Natural killer cell (primary cell): ENCODE measurements around the gene PNLIPRP2. TPM values are rescaled to one million over a fixed set of nuclear protein-coding genes. Genes with fewer than 3 reads are reported as not detected.

ENCODE experiments used
- ATAC-seq, 3 donors: fragments of 150-1000 bp in 2 of 3; fragments of 200-7000 bp in 1 of 3; cut with Tn5 transposase; 1 replicate in 1 of 3; 2 replicates in 2 of 3; pipeline ENCODE4 v1.10.0; 2021; ENCODE audit warnings: mild to moderate bottlenecking in 2 of 3, moderate library complexity in 2 of 3
- DNase-seq, 2 donors: peaks; one replicate each; pipeline versions ENCODE4 v3.0.0 to v3.0.0-alpha.2; 2013 to 2021; ENCODE audit warnings: mixed read lengths in 1 of 2
- H3K27ac ChIP-seq: one replicate; pipeline ENCODE4 v1.5.1; 2013; ENCODE audit warnings: mild to moderate bottlenecking, low read length
- H3K27me3 ChIP-seq: one replicate; pipeline ENCODE4 v1.6.1; 2013; ENCODE audit warnings: low read length; ENCODE audit not compliant: control insufficient read depth, insufficient read depth
- H3K36me3 ChIP-seq: one replicate; pipeline ENCODE4 v1.6.1; 2013; ENCODE audit warnings: low read length; ENCODE audit not compliant: control insufficient read depth, insufficient read depth
- H3K4me1 ChIP-seq: one replicate; pipeline ENCODE4 v1.6.1; 2013; ENCODE audit warnings: low read length; ENCODE audit not compliant: control insufficient read depth, insufficient read depth
- H3K4me3 ChIP-seq: one replicate; pipeline ENCODE4 v1.5.1; 2013; ENCODE audit warnings: low read length
- H3K9me3 ChIP-seq: one replicate; pipeline ENCODE4 v1.6.1; 2013; ENCODE audit warnings: low read length; ENCODE audit not compliant: control insufficient read depth, insufficient read depth
- H3K27ac Mint-ChIP-seq, 2 donors: one replicate each; pipeline ENCODE4 v1.8.0; 2022; ENCODE audit warnings: mild to moderate bottlenecking in 2 of 2, mixed read lengths in 2 of 2, moderate library complexity in 1 of 2
- H3K27me3 Mint-ChIP-seq, 2 donors: one replicate each; pipeline ENCODE4 v1.8.0; 2022; ENCODE audit warnings: low read depth in 2 of 2, mixed read lengths in 2 of 2
- H3K36me3 Mint-ChIP-seq: one replicate; pipeline ENCODE4 v1.8.0; 2022; ENCODE audit warnings: mixed read lengths
- H3K4me1 Mint-ChIP-seq, 2 donors: one replicate each; pipeline ENCODE4 v1.8.0; 2022; ENCODE audit warnings: mixed read lengths in 2 of 2
- H3K4me3 Mint-ChIP-seq: one replicate; pipeline ENCODE4 v1.8.0; 2022; ENCODE audit warnings: mild to moderate bottlenecking, moderate library complexity, mixed read lengths
- H3K9me3 Mint-ChIP-seq, 2 donors: one replicate each; pipeline ENCODE4 v1.8.0; 2022; ENCODE audit warnings: mixed read lengths in 2 of 2
- WGBS: methylation state at CpG from one replicate; pipeline ENCODE4 v1.1.7; 2013; ENCODE audit warnings: missing lambda C conversion rate; ENCODE audit not compliant: insufficient coverage; 5-methylcytosine and 5-hydroxymethylcytosine counted together
- intact Hi-C: fragments of 100-400 bp; cut with micrococcal nuclease; formaldehyde crosslinking; loops from one replicate; pipeline ENCODE4 v1.14.2; 2022
- total RNA-seq, 4 donors: library from RNA; stranded (reverse); fragments of 120-200 nt in 1 of 4; gene quantifications; one replicate each; pipeline versions ENCODE4 v1.2.3 to v1.2.4, GENCODE V29; 2013 to 2022
- TF ChIP-seq, protein P1 (sequence below): fragments of 200-600 bp; IDR thresholded peaks from one replicate; pipeline ENCODE4 v1.8.0; 2022; ENCODE audit warnings: antibody characterized with exemption

Gene PNLIPRP2
- total RNA-seq, 3 donors from 2014 or later (not counting 1 experiment from before 2014, with no cell fraction given), result not detected

DNA sequence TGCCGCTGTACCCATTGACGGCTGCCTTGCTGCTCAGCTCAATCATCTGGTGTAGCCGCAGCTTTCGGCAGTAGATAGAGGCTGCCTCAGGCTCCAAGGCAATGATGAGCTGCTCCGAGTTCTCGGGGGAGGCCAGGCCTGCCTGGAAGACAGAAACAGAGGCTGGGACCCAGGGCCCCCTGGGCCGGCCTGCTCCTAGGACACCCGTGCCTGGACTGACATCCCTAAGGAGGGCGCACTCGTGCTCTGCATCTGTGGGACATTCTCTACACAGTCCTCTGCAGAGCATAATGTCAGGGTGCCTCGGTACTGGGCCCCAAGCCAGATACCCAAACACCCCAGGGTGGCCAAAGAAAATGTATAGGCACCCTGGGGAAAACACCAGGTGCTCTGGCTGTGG lies 63.1 kb downstream of the PNLIPRP2 start:
- intact Hi-C loops, result no loop called here
- H3K4me1 Mint-ChIP-seq, result no peaks in the 10 kb centered on the region
- H3K27ac ChIP-seq, result no peak overlapping the region
- TF ChIP-seq, protein P1, sequence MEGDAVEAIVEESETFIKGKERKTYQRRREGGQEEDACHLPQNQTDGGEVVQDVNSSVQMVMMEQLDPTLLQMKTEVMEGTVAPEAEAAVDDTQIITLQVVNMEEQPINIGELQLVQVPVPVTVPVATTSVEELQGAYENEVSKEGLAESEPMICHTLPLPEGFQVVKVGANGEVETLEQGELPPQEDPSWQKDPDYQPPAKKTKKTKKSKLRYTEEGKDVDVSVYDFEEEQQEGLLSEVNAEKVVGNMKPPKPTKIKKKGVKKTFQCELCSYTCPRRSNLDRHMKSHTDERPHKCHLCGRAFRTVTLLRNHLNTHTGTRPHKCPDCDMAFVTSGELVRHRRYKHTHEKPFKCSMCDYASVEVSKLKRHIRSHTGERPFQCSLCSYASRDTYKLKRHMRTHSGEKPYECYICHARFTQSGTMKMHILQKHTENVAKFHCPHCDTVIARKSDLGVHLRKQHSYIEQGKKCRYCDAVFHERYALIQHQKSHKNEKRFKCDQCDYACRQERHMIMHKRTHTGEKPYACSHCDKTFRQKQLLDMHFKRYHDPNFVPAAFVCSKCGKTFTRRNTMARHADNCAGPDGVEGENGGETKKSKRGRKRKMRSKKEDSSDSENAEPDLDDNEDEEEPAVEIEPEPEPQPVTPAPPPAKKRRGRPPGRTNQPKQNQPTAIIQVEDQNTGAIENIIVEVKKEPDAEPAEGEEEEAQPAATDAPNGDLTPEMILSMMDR, result no peak
- WGBS, result 93% methylated on average over 11 of the region's 11 CpGs
- H3K27me3 Mint-ChIP-seq, result no peaks in the 10 kb centered on the region
- ATAC-seq, result no peak
- H3K4me3 ChIP-seq, result no peak overlapping the region
- no peaks in the 10 kb centered on the region for H3K36me3 Mint-ChIP-seq
- no peak for DNase-seq
- H3K4me1 ChIP-seq, result no peaks in the 10 kb centered on the region
- no peaks in the 10 kb centered on the region for H3K27me3 ChIP-seq
- H3K9me3 ChIP-seq, result no peaks in the 10 kb centered on the region
- no peak overlapping the region for H3K27ac Mint-ChIP-seq
- no peaks in the 10 kb centered on the region for H3K9me3 Mint-ChIP-seq
- H3K4me3 Mint-ChIP-seq, result no peak overlapping the region
- H3K36me3 ChIP-seq, result no peaks in the 10 kb centered on the region

DNA sequence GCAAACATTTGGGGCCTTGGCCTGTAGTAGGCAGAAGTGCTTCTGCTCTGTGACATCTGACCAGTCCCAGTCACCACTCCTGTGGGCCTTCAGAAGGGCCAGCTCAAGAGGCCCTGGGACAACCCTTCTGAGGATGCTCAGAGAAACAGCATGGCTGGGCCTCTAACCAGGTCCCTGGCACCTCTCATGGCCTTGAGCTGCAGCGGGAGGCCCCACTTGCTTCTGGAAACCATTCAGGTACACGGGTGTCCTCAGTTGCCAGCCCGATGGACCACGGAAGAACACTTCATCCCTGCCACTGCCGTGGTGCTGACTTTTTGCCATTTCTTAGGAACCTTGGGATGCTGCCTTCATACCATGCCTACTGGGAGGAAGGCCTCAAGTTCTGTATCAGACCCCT lies 64.0 kb downstream of the PNLIPRP2 start:
- no peaks in the 10 kb centered on the region for H3K9me3 ChIP-seq
- H3K36me3 Mint-ChIP-seq, result no peaks in the 10 kb centered on the region
- TF ChIP-seq, protein P1, result no peak
- no peak overlapping the region for H3K4me3 ChIP-seq
- intact Hi-C loops, result no loop called here
- no peaks in the 10 kb centered on the region for H3K27me3 ChIP-seq
- no peak overlapping the region for H3K4me3 Mint-ChIP-seq
- H3K27ac ChIP-seq, result no peak overlapping the region
- H3K36me3 ChIP-seq, result no peaks in the 10 kb centered on the region
- no peaks in the 10 kb centered on the region for H3K9me3 Mint-ChIP-seq
- ATAC-seq (no peak), DNase-seq (no peak)
- no peaks in the 10 kb centered on the region for H3K4me1 Mint-ChIP-seq
- no peak overlapping the region for H3K27ac Mint-ChIP-seq
- H3K4me1 ChIP-seq, result no peaks in the 10 kb centered on the region
- WGBS, result 94% methylated on average over 5 of the region's 5 CpGs
- H3K27me3 Mint-ChIP-seq, result no peaks in the 10 kb centered on the region

DNA sequence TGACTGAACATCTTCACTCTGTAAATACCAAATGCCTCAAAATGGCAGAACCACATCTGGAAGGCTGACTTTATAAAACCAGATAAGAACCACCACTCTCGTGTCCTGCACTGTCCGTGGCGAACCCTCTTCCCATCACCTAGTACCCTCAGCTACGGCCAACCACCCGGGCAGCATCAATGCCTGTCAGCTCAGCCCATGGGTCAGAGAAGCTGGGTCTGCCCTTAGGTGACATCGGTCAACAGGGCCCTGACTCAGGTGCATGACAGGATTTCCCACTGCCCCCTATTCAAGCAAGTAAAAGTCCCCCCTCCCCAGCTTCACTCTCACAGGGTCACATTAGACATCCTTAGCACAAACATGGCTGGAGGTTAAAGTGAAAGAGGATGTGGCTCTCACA lies 65.1 kb downstream of the PNLIPRP2 start:
- ATAC-seq, result no peak
- H3K4me1 Mint-ChIP-seq, result no peaks in the 10 kb centered on the region
- intact Hi-C loops, result no loop called here
- no peak overlapping the region for H3K4me3 ChIP-seq
- H3K27me3 ChIP-seq, result no peaks in the 10 kb centered on the region
- DNase-seq, result no peak
- TF ChIP-seq, protein P1, result no peak
- H3K36me3 ChIP-seq, result no peaks in the 10 kb centered on the region
- H3K9me3 Mint-ChIP-seq, result no peaks in the 10 kb centered on the region
- no peaks in the 10 kb centered on the region for H3K4me1 ChIP-seq
- H3K27ac ChIP-seq, result no peak overlapping the region
- 95% methylated on average over 6 of the region's 6 CpGs for WGBS
- no peak overlapping the region for H3K27ac Mint-ChIP-seq
- H3K4me3 Mint-ChIP-seq, result no peak overlapping the region
- no peaks in the 10 kb centered on the region for H3K9me3 ChIP-seq
- H3K36me3 Mint-ChIP-seq, result no peaks in the 10 kb centered on the region
- H3K27me3 Mint-ChIP-seq, result no peaks in the 10 kb centered on the region

DNA sequence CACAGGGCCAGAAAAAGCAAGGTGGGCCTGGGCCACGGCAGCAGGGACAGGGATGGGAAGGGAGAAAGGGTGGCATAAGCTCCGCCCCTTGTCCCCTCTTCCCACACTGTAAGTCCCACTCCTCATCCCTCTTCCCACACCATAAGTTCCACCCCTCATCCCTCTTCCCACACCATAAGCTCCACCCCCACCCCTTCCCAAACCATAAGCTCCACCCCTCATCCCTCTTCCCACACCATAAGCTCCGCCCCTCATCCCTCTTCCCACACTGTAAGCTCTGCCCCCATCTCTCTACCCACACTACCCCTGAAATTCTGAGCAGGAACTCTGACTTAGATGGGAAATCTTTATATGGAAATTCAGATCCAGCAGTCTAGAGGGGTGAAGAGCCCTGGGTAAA lies 65.9 kb downstream of the PNLIPRP2 start:
- Histone ChIP-seq H3K4me3 (no peak overlapping the region), H3K36me3 (no peaks in the 10 kb centered on the region), H3K27ac (no peak overlapping the region), H3K27me3 (no peaks in the 10 kb centered on the region), H3K4me1 (no peaks in the 10 kb centered on the region), H3K9me3 (no peaks in the 10 kb centered on the region)
- Mint-ChIP-seq H3K36me3 (no peaks in the 10 kb centered on the region), H3K9me3 (no peaks in the 10 kb centered on the region), H3K27ac (no peak overlapping the region), H3K4me1 (no peaks in the 10 kb centered on the region), H3K4me3 (no peak overlapping the region), H3K27me3 (no peaks in the 10 kb centered on the region)
- 83% methylated on average over 2 of the region's 3 CpGs for WGBS
- no peak for ATAC-seq
- TF ChIP-seq, protein P1, result no peak
- intact Hi-C loops, result no loop called here
- no peak for DNase-seq
